Smooth muscle cell of the coronary artery (primary cell): Measurements from ENCODE around the gene EPN3. TPM values are rescaled to one million over a fixed set of nuclear protein-coding genes. Genes with fewer than 3 reads are reported as not detected.

Experiments used
- total RNA-seq: library from RNA; depleted of rRNA; stranded (reverse); fragments of >200 nt; gene quantifications from 2 replicates; pipeline ENCODE4 v1.2.3, GENCODE V29; 2014; ENCODE audit warnings: low replicate concordance

The EPN3 gene
- total RNA-seq = under 0.01 TPM in 2 replicates

DNA sequence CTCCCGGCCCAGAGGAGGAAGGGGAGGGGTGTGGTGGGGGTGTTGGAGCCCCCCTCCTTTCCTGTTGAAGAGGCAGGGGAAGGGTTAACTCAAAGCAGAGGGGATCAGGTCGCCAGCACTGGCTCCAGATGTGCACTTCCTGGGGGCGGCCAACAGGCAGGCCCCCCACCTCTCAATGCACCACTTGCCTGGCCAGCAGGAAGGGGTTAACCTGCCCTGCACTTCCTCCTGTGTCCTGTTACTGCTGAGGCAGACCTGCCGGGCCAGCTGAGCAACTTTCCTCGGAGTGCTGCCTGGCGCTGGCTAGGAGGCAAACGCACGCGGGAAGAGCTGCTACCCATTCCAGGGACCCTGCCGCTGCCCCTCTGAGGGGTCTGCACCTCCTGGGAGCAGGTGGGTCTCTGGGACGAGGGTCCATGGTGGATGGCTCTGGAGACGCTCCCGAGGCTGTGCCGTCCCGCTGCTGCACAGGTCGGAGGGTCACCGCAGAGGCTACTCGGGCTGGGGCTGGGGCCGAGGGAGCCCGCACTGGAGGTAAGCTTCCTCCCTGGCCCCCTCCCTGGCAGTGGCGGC is at the start of gene EPN3:
EPN3 (plus strand) TSS at position 284 of the 573 bp plus-strand sequence. CDS start 3,822 bp downstream, outside the sequence.

DNA sequence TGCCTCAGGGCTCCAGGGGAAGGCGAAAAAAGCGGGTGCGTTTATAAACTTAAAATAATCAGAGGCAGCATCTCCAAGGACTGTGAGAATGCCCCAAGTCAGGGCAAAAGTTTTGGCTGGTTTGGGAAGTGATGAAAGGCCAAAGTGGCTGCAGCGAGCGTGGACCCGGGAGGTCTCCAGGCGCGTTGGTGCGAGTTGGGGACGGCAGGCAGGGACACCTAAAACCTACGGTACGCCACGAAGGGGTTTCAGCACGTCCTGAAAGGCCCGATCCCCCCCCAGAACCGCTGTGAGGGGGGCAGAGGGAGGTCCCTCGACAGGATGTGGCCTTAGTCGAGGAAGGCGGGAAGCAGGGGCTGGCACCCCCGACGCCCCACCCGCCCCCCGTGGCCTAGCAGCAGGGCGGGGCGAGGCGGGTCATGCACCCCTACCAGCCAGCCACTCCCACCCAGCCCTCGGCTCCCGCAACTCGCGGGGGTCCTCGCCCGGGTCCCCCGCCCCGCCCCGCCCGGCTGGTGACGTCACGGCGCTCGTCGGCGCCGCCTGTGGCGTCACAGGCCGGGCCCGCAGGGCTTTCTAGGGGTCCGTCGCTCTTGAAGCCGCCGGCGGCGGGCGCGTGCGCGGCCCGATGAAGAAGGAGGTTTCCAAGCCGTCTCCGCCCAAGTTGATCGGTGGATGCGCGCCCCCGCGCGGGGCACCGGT is 24.5 kb upstream of the EPN3 start, which contains the start of gene MYCBPAP:
MYCBPAP (plus strand) TSS at position 569 of the 702 bp plus-strand sequence. CDS start 236 bp downstream, outside the sequence.

DNA sequence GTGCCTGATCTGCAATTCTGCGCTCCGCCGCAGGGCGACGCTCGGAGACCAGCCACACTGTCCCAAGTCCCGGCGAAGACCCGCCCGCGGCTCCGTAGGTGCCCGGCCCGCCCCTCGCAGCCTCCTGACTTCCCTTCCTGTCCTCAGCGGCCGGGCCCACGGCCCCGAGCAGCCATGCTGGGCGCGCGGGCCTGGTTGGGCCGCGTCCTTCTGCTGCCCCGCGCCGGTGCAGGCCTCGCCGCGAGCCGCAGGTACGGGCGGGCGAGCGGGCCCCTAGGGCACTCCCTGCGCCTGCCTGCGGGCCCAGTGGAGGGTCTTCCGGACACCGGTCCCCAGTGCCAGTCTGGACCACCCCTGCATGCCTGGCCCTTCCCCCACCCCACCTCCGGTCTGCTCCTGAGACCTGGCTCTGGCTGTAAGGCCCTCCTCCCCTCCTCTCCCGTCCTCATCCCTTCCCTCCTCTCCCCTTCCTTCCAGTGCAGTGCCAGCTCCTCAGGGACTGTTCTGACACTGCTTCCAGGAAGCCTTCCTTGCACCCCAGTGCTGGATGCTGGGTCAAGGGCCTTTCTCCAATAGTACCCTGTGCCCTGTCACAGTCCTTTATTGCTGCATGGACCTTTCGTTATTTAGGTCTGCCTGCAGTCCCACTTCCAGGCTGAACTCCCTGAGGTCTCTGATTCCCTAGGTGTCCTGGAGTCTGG is 14.7 kb downstream of the EPN3 start, which contains the start of gene SPATA20:
SPATA20 (plus strand) TSS at position 140 of the 701 bp plus-strand sequence; CDS start at position 175, 35 bp downstream.

DNA sequence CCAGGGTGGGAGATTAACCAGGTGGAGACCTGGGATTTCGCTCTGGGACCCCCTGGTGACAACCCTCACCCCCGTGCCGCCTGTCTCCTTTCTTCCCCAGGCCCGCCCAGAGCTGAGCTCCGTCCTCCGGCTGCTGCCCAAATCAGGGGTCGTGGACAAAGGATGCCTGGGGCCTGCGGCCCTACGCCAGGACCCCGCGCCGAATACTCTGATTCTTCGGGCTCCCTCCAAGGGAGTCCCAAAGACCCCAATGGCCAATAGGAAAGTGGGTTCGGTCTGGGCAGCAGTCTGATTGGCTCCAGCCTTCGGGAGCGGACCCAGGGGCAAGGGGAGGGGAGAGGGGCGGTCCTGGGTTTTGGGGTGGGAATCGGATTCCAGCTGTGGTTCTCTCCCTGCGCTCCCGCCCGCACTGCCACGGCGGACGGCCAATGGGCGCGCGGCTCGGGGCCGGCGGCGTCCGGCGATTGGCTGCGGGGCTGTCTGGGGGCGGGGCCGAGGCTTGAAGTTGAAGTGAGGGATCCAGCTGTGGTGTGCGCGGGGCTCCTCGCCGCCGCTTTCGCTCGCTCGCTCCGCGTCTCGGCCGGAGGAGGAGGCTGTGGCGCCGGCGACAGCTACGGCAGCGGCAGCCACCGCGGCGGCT is 27.8 kb downstream of the EPN3 start, which contains the start of gene CACNA1G:
CACNA1G (plus strand) TSS at position 531 of the 640 bp plus-strand sequence. CDS start 745 bp downstream, outside the sequence.

Other genes with a start within 250 kb of the EPN3 start
- 49.4 and 53.1 TPM in 2 replicates for gene XYLT2, start 186.6 kb upstream of the EPN3 start, total RNA-seq
- gene MRPL27, start 159.6 kb upstream of the EPN3 start, total RNA-seq = 63.7 and 77.1 TPM in 2 replicates
- gene EME1, start 159.5 kb upstream of the EPN3 start, total RNA-seq = 0.59 and 2.6 TPM in 2 replicates
- 98.9 and 209 TPM in 2 replicates for gene LRRC59, start 135.2 kb upstream of the EPN3 start, total RNA-seq
- gene ACSF2, start 106.5 kb upstream of the EPN3 start, total RNA-seq = 23.2 and 71.8 TPM in 2 replicates
- gene CHAD, start 63.9 kb upstream of the EPN3 start, total RNA-seq = not detected in 2 replicates
- 14.7 and 14.9 TPM in 2 replicates for gene RSAD1, start 53.9 kb upstream of the EPN3 start, total RNA-seq
- 0.15 and 4.1 TPM in 2 replicates for gene MYCBPAP, start 24.3 kb upstream of the EPN3 start, total RNA-seq
- 46.3 and 50.1 TPM in 2 replicates for gene SPATA20, start 14.4 kb downstream of the EPN3 start, total RNA-seq
- gene CACNA1G, start 28.0 kb downstream of the EPN3 start, total RNA-seq = under 0.01 and 4.8 TPM in 2 replicates
- gene ABCC3, start 102.1 kb downstream of the EPN3 start, total RNA-seq = 4.0 and 13.6 TPM in 2 replicates
- 18.7 and 20.1 TPM in 2 replicates for gene ANKRD40, start 175.2 kb downstream of the EPN3 start, total RNA-seq
- 14.2 and 25.9 TPM in 2 replicates for gene LUC7L3, start 186.9 kb downstream of the EPN3 start, total RNA-seq
- gene ANKRD40CL, start 234.8 kb downstream of the EPN3 start, total RNA-seq = not detected in 2 replicates